ENCODE data around the gene RICTOR. TPM values are rescaled to one million over a fixed set of nuclear protein-coding genes. Genes with fewer than 3 reads are reported as not detected.
A peak's percentile ranks its signal among the peaks of the same experiment; 100 is the strongest.

Gene RICTOR
- total and polyA plus RNA-seq, 11 donors = 6.8 to 76.3 (median 30.8) TPM

GRCh38 chr5:39072925-39073766 is 1.1 kb downstream of the RICTOR start:
- intact Hi-C loops (cut with DNase I) = loop anchor here in 5 of 10 donors (5.0 to 10.0 kb wide), 5 partner anchors 51 to 628 kb away; partner anchors contain the start of gene OSMR (in 1 of the 5)
- peak in 3 of 4 donors; percentile 4 to 36 (median 14) for ATAC-seq
- H3K9me3 ChIP-seq = no peaks in the 10 kb centered on the region
- peak in 3 of 5 donors; percentile 42 to 46 (median 45) for DNase-seq
- TF ChIP-seq, protein P1, sequence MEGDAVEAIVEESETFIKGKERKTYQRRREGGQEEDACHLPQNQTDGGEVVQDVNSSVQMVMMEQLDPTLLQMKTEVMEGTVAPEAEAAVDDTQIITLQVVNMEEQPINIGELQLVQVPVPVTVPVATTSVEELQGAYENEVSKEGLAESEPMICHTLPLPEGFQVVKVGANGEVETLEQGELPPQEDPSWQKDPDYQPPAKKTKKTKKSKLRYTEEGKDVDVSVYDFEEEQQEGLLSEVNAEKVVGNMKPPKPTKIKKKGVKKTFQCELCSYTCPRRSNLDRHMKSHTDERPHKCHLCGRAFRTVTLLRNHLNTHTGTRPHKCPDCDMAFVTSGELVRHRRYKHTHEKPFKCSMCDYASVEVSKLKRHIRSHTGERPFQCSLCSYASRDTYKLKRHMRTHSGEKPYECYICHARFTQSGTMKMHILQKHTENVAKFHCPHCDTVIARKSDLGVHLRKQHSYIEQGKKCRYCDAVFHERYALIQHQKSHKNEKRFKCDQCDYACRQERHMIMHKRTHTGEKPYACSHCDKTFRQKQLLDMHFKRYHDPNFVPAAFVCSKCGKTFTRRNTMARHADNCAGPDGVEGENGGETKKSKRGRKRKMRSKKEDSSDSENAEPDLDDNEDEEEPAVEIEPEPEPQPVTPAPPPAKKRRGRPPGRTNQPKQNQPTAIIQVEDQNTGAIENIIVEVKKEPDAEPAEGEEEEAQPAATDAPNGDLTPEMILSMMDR (IDR thresholded peaks at IDR 0.05) = no peak
- no peak for TF ChIP-seq POLR2A (IDR thresholded peaks at IDR 0.05)
- no peaks in the 10 kb centered on the region for H3K27me3 ChIP-seq
- peak overlapping the region; percentile 94 to 99 (median 98) for H3K27ac ChIP-seq
- H3K4me1 ChIP-seq = peaks cover 0 to 62% (median 34%) of the 10 kb centered on the region in 12 donors
- WGBS, 4 donors = 3 to 5% (median 3%) methylated on average over 25 to 27 of the region's 27 CpGs
- H3K4me3 ChIP-seq = peak overlapping the region; percentile 60 to 94 (median 88)
- peaks cover 0 to 13% (median 2%) of the 10 kb centered on the region in 9 donors for H3K36me3 ChIP-seq

- whole genome bisulfite sequencing, 4 donors = 78 to 87% (median 86%) methylated on average over 3 of the region's 3 CpGs
- Histone ChIP-seq H3K27ac (peak overlapping the region in 2 of 12 donors; percentile 11 to 17), H3K9me3 (peaks cover 0 to 16% (median 0%) of the 10 kb centered on the region in 12 donors), H3K36me3 (peaks cover 0 to 30% (median 13%) of the 10 kb centered on the region in 9 donors), H3K27me3 (no peaks in the 10 kb centered on the region), H3K4me1 (peaks cover 0 to 83% (median 42%) of the 10 kb centered on the region in 12 donors), H3K4me3 (no peak overlapping the region)
- DNase-seq = no peak
- no peak for TF ChIP-seq POLR2A (IDR thresholded peaks at IDR 0.05)
- TF ChIP-seq, protein P1 (IDR thresholded peaks at IDR 0.05) = no peak
- intact Hi-C loops (cut with DNase I) = no loop called here
- ATAC-seq = no peak
Observed at GRCh38 chr5:39068099-39068498, 6.1 kb downstream of the RICTOR start.

GRCh38 chr5:39064450-39064849 is 9.7 kb downstream of the RICTOR start:
- Histone ChIP-seq H3K9me3 (peaks cover 0 to 16% (median 0%) of the 10 kb centered on the region in 12 donors), H3K27ac (peak overlapping the region in 1 of 12 donors; percentile 7), H3K27me3 (no peaks in the 10 kb centered on the region), H3K4me1 (peaks cover 8 to 85% (median 40%) of the 10 kb centered on the region in 12 donors), H3K36me3 (peaks cover 0 to 25% (median 13%) of the 10 kb centered on the region in 9 donors), H3K4me3 (no peak overlapping the region)
- DNase-seq = no peak
- peak in 2 of 4 donors; percentile 14 to 43 for ATAC-seq
- intact Hi-C loops (cut with DNase I) = no loop called here
- TF ChIP-seq, protein P1 (IDR thresholded peaks at IDR 0.05) = no peak
- no peak for TF ChIP-seq POLR2A (IDR thresholded peaks at IDR 0.05)
- WGBS, 4 donors = 64 to 87% (median 77%) methylated on average over 3 of the region's 3 CpGs

DNA sequence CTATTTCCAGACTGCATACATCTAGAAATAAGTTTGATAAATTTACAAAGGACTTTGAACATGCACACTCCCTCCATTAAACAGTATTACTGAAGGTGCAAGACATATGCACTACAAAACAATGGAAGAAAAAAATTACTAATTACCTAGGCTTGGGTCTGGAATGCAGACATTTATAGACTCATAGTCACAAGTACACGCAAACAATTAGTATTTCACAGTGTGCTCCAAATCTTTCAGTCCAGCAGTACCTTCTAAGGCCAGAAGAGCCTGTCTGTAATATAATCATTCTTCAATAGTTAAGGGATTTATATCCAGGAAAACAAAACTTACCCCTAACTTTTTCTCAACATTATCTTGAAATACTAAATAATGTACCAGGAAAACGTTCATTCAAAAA is 11.2 kb downstream of the RICTOR start:
- Histone ChIP-seq H3K27me3 (no peaks in the 10 kb centered on the region), H3K27ac (peak overlapping the region in 8 of 12 donors; percentile 10 to 42 (median 23)), H3K4me1 (peaks cover 8 to 85% (median 48%) of the 10 kb centered on the region in 12 donors), H3K9me3 (peaks cover 0 to 16% (median 0%) of the 10 kb centered on the region in 12 donors), H3K36me3 (peaks cover 0 to 17% (median 7%) of the 10 kb centered on the region in 9 donors), H3K4me3 (no peak overlapping the region)
- 39 to 51% (median 43%) methylated on average over 2 of the region's 2 CpGs for WGBS, 4 donors
- no peak for TF ChIP-seq POLR2A (IDR thresholded peaks at IDR 0.05)
- TF ChIP-seq, protein P1 (IDR thresholded peaks at IDR 0.05) = no peak
- intact Hi-C loops (cut with DNase I) = no loop called here
- DNase-seq (no peak), ATAC-seq (peak; percentile 21 to 50 (median 38))
